GM23338 (cell line): ENCODE results near the gene MUTYH. TPM values are rescaled to one million over a fixed set of nuclear protein-coding genes. Genes with fewer than 3 reads are reported as not detected.

Source experiments
- ATAC-seq: fragments of 200-7000 bp; cut with Tn5 transposase; 3 replicates; pipeline ENCODE4 v1.9.1; 2020
- DNase-seq: peaks from one replicate; pipeline ENCODE4 v3.0.0-alpha.2; 2015; ENCODE audit warnings: low spot score
- H2AFZ ChIP-seq: fragments of 200-600 bp; sonication (generic); 2 replicates; pipeline ENCODE4 v1.8.0; 2016; ENCODE audit warnings: antibody characterized with exemption, mild to moderate bottlenecking, moderate library complexity
- H3F3A ChIP-seq: fragments of 200-600 bp; sonication (generic); replicated peaks from 2 replicates; pipeline ENCODE4 v1.8.0; 2017; ENCODE audit warnings: antibody characterized with exemption, mixed run types, low read depth
- H3K27ac ChIP-seq: fragments of 200-600 bp; sonication (generic); 2 replicates; pipeline ENCODE4 v1.6.1; 2016; ENCODE audit warnings: low read depth
- H3K27me3 ChIP-seq: fragments of 200-600 bp; sonication (generic); 2 replicates; pipeline ENCODE4 v1.8.0; 2016; ENCODE audit warnings: mild to moderate bottlenecking, mixed run types, moderate library complexity; ENCODE audit not compliant: insufficient read depth
- H3K36me3 ChIP-seq: fragments of 200-600 bp; sonication (generic); 2 replicates; pipeline ENCODE4 v1.8.0; 2016; ENCODE audit warnings: mild to moderate bottlenecking; ENCODE audit not compliant: insufficient read depth
- H3K4me1 ChIP-seq: fragments of 200-600 bp; sonication (generic); 2 replicates; pipeline ENCODE4 v1.8.0; 2016; ENCODE audit warnings: mild to moderate bottlenecking, moderate library complexity; ENCODE audit not compliant: insufficient read depth
- H3K4me2 ChIP-seq: fragments of 200-600 bp; sonication (generic); 2 replicates; pipeline ENCODE4 v1.7.1; 2017; ENCODE audit warnings: mixed run types
- H3K4me3 ChIP-seq: fragments of 200-600 bp; sonication (generic); 2 replicates; pipeline ENCODE4 v1.6.1; 2016; ENCODE audit warnings: mixed run types
- H3K79me2 ChIP-seq: fragments of 200-600 bp; sonication (generic); replicated peaks from 2 replicates; pipeline ENCODE4 v1.8.0; 2017; ENCODE audit warnings: mild to moderate bottlenecking; ENCODE audit not compliant: insufficient read depth
- H3K9me2 ChIP-seq: fragments of 200-600 bp; sonication (generic); 2 replicates; pipeline ENCODE4 v1.8.0; 2017; ENCODE audit not compliant: insufficient read depth
- H4K20me1 ChIP-seq: fragments of 200-600 bp; sonication (generic); replicated peaks from 2 replicates; pipeline ENCODE4 v1.8.0; 2017; ENCODE audit warnings: mild to moderate bottlenecking; ENCODE audit not compliant: insufficient read depth
- H3K27ac Mint-ChIP-seq: 2 replicates; pipeline ENCODE4 v1.8.0; 2020; ENCODE audit warnings: inconsistent platforms, mild to moderate bottlenecking, moderate library complexity, mixed read lengths
- H3K27me3 Mint-ChIP-seq: 3 replicates; pipeline ENCODE4 v1.8.0; 2022; ENCODE audit warnings: low read depth, mild to moderate bottlenecking, moderate library complexity, mixed read lengths, inconsistent platforms; ENCODE audit not compliant: insufficient read depth, poor library complexity
- H3K36me3 Mint-ChIP-seq: 3 replicates; pipeline ENCODE4 v1.8.0; 2021; ENCODE audit warnings: low read depth, mild to moderate bottlenecking, inconsistent platforms, moderate library complexity, mixed read lengths
- H3K4me1 Mint-ChIP-seq: 3 replicates; pipeline ENCODE4 v1.8.0; 2020; ENCODE audit warnings: mild to moderate bottlenecking, inconsistent platforms, mixed read lengths
- H3K4me3 Mint-ChIP-seq: 3 replicates; pipeline ENCODE4 v1.8.0; 2021; ENCODE audit warnings: moderate library complexity, mild to moderate bottlenecking, inconsistent platforms, mixed read lengths
- H3K9me3 Mint-ChIP-seq: 3 replicates; pipeline ENCODE4 v1.8.0; 2020; ENCODE audit warnings: moderate library complexity, mild to moderate bottlenecking, inconsistent platforms, mixed read lengths
- CREB1 ChIP-seq: fragments of 250-450 bp; sonication (Bioruptor Pico); IDR thresholded peaks from 2 replicates; pipeline ENCODE4 v1.5.0; 2020; ENCODE audit warnings: low read depth, mild to moderate bottlenecking, moderate library complexity
- EZH2 ChIP-seq: fragments of 200-600 bp; sonication (generic); IDR thresholded peaks from one replicate; pipeline ENCODE4 v1.8.0; 2017; ENCODE audit warnings: antibody characterized with exemption, mild to moderate bottlenecking, low read depth; ENCODE audit not compliant: unreplicated experiment
- EZH2phosphoT487 ChIP-seq: fragments of 200-600 bp; sonication (generic); IDR thresholded peaks from one replicate; pipeline ENCODE4 v1.8.1; 2018; ENCODE audit warnings: antibody characterized with exemption; ENCODE audit not compliant: unreplicated experiment
- JUNB ChIP-seq: IDR thresholded peaks from one replicate; pipeline ENCODE4 v1.6.1; 2016; ENCODE audit warnings: antibody characterized with exemption; ENCODE audit not compliant: unreplicated experiment
- NANOG ChIP-seq: IDR thresholded peaks from 2 replicates; pipeline ENCODE4 v1.6.1; 2016; ENCODE audit warnings: antibody characterized with exemption, borderline replicate concordance
- STAT1 ChIP-seq: IDR thresholded peaks from one replicate; pipeline ENCODE4 v1.6.1; 2016; ENCODE audit warnings: antibody characterized with exemption; ENCODE audit not compliant: unreplicated experiment
- ZNF114 ChIP-seq: fragments of 250-450 bp; sonication (Bioruptor Pico); IDR thresholded peaks from 2 replicates; pipeline ENCODE4 v1.5.0; 2020; ENCODE audit warnings: mild to moderate bottlenecking, moderate library complexity
- ZNF462 ChIP-seq: fragments of 250-450 bp; sonication (Bioruptor Pico); IDR thresholded peaks from 2 replicates; pipeline ENCODE4 v1.5.0; 2020; ENCODE audit warnings: mild to moderate bottlenecking, moderate library complexity
- polyA plus RNA-seq: library from polyadenylated mRNA; unstranded; fragments of >200 nt; fragmentation: Nextera tagmentation; extraction: Ambion mirVana; gene quantifications from 2 replicates; pipeline ENCODE4 v1.2.1, GENCODE V29; 2016
- total RNA-seq: library from RNA; depleted of rRNA; stranded (reverse); fragments of >200 nt; shearing (Covaris generic); gene quantifications from 2 replicates; pipeline ENCODE4 v1.2.3, GENCODE V29; 2014

Gene MUTYH
- total and polyA plus RNA-seq, 2 experiments from 2014 or later, result 47.9 to 67.4 TPM

GRCh38 chr1:45354838-45355237 is 14.6 kb upstream of the MUTYH start:
- Histone ChIP-seq H3K36me3 (no peaks in the 10 kb centered on the region), H2AFZ (no peak overlapping the region), H4K20me1 (no peaks in the 10 kb centered on the region), H3K4me2 (no peak overlapping the region), H3F3A (no peaks in the 10 kb centered on the region), H3K4me1 (peaks cover under 1% of the 10 kb centered on the region), H3K4me3 (no peak overlapping the region), H3K9me2 (no peaks in the 10 kb centered on the region), H3K79me2 (no peaks in the 10 kb centered on the region), H3K27me3 (no peaks in the 10 kb centered on the region), H3K27ac (no peak overlapping the region)
- DNase-seq, result no peak
- no peak overlapping the region for H3K27ac Mint-ChIP-seq
- no peaks in the 10 kb centered on the region for H3K36me3 Mint-ChIP-seq
- no peak for ATAC-seq
- no peaks in the 10 kb centered on the region for H3K27me3 Mint-ChIP-seq
- no peak overlapping the region for H3K4me3 Mint-ChIP-seq
- no peak for TF ChIP-seq JUNB
- no peak for TF ChIP-seq ZNF114 (CRISPR knock-in tag)
- TF ChIP-seq EZH2, result no peak
- no peak for TF ChIP-seq STAT1
- TF ChIP-seq ZNF462, result no peak
- no peak for TF ChIP-seq CREB1 (CRISPR knock-in tag)
- no peak for TF ChIP-seq NANOG
- no peaks in the 10 kb centered on the region for H3K9me3 Mint-ChIP-seq
- H3K4me1 Mint-ChIP-seq, result peaks cover 5% of the 10 kb centered on the region

GRCh38 chr1:45353685-45354084 is 13.4 kb upstream of the MUTYH start:
- H3K27ac ChIP-seq, result no peak overlapping the region
- H3K27ac Mint-ChIP-seq, result no peak overlapping the region
- no peaks in the 10 kb centered on the region for H4K20me1 ChIP-seq
- H3K79me2 ChIP-seq, result no peaks in the 10 kb centered on the region
- no peaks in the 10 kb centered on the region for H3K9me2 ChIP-seq
- H3K4me2 ChIP-seq, result no peak overlapping the region
- H3K4me1 ChIP-seq, result no peaks in the 10 kb centered on the region
- peaks cover 3% of the 10 kb centered on the region; the same call in 2 of the 3 replicates for H3K4me1 Mint-ChIP-seq
- ATAC-seq, result no peak
- H3K27me3 ChIP-seq, result no peaks in the 10 kb centered on the region
- no peaks in the 10 kb centered on the region for H3K9me3 Mint-ChIP-seq
- no peaks in the 10 kb centered on the region for H3K36me3 Mint-ChIP-seq
- H3K4me3 Mint-ChIP-seq, result no peak overlapping the region
- H3K27me3 Mint-ChIP-seq, result peaks cover 2% of the 10 kb centered on the region
- no peaks in the 10 kb centered on the region for H3K36me3 ChIP-seq
- no peak for DNase-seq
- no peak overlapping the region for H3K4me3 ChIP-seq
- no peaks in the 10 kb centered on the region for H3F3A ChIP-seq
- H2AFZ ChIP-seq, result no peak overlapping the region
- no peak for TF ChIP-seq EZH2phosphoT487
- no peak for TF ChIP-seq CREB1 (CRISPR knock-in tag)
- TF ChIP-seq ZNF114 (CRISPR knock-in tag), result no peak
